Inflammatory macrophage treated with lipopolysaccharide for 1 hour (primary cell): ENCODE data around the gene PRKAB1.
A peak's percentile ranks its signal among the peaks of the same experiment; 100 is the strongest.
"Not testable (repeated sequence)": the region's sequence is repeated elsewhere in the genome, so short reads cannot be mapped to it uniquely, and the experiment has no call there.

ENCODE experiments used
- DNase-seq, 2 donors: peaks; one replicate each; pipeline ENCODE4 v3.0.0-alpha.2; 2020 to 2022

The PRKAB1 gene, protein sequence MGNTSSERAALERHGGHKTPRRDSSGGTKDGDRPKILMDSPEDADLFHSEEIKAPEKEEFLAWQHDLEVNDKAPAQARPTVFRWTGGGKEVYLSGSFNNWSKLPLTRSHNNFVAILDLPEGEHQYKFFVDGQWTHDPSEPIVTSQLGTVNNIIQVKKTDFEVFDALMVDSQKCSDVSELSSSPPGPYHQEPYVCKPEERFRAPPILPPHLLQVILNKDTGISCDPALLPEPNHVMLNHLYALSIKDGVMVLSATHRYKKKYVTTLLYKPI

DNA sequence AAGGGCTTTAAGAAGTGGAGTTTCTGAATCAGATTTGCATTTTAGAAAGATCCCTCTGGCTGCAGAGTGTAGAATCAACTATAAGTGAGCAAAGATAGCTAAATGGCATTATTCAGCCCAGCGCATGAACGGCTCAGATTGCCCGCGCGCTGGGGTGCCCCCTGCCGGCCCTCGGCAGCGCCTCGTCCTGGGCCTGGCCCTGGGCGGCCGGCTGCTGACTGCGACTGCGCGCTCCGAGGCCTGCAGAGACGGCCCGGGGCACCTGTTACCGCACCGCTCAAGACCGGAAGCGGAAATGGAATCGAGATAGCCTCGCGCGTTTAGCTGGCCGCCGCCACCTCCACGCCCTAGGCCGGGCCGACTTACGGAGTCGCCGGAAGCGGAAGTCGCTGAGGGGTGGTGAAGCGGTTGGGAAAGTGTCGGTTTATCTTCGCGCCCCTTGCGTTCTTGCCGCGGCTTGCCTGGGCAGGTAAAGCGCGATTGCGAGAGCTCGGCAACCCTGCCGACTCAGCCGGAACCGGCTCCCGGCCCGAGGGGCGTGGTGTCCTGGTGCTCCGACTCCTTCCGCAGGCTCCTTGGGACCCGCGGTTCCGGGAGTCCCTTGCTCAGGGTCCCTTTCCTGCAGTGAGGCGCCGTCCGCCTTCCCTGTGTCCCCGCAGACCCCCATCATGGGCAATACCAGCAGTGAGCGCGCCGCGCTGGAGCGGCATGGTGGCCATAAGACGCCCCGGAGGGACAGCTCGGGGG lies at the start of gene PRKAB1:
Gene PRKAB1, plus strand, starts transcription at position 557 of the 747 bp plus-strand sequence. Its CDS starts 112 bp downstream, at position 669.
- peak; percentile 94 to 96 for DNase-seq

DNA sequence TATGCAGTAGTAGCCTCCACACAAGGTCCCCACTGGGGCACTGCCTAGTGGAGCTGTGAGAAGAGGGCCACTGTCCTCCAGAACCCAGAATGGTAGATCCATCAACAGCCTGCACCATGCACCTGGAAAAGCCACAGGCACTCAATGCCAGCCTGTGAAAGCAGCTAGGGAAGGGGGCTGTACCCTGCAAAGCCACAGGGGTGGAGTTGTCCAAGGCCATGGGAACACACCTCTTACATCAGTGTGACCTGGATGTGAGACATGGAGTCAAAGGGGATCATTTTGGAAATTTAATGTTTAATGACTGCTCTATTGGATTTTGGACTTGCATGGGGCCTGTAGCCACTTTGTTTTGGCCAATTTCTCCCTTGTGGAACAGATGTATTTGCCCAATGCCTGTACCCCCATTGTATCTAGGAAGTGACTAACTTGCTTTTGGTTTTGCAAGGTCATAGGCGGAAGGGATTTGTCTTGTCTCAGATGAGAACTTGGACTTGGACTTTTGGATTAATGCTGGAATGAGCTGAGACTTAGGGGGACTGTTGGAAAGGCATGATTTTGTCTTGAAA lies 49.5 kb upstream of the PRKAB1 start:
- not testable (repeated sequence) for DNase-seq

DNA sequence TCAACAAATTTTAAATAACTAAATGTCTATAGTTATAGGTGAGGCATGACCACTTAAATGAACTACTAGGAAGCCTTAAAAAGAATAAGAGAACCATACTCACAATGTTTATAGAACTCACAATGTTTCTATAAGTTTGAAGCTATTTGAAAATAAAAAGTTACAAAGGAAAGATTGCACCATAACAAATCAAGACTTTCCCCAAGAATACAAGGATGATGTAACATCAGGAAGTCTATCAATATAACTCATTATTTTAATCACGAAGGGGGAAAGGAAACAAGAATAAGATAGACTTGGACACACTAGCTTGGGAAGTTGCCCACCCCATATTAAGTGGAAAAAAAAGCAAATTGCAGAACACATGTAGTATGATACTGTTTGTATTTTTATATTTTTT lies 47.4 kb upstream of the PRKAB1 start:
- DNase-seq = no peak

GRCh38 chr12:119621878-119622277 lies 46.1 kb upstream of the PRKAB1 start:
- DNase-seq = no peak

DNA sequence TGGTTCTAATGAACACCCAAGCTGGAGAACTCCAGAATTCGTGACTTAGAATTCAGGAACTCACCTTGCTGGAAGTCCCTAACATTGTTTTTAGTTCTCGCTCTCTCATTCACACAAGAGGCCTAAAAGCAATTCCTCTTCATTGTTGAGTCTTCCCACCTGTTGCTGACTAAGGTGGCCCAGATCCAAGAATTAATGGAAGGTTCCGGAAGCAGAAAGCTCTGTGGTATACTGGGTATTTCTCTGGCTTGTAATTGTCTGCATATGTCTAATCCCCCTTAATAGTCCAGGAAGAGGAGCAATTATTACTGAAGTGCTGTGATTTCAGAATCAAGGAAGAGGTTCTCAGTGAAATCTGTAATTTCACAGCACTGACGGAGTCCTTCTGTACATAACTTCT lies 43.0 kb upstream of the PRKAB1 start:
- no peak for DNase-seq

GRCh38 chr12:119627019-119627643 lies 40.8 kb upstream of the PRKAB1 start:
- no peak for DNase-seq

GRCh38 chr12:119627686-119628085 lies 40.2 kb upstream of the PRKAB1 start:
- no peak for DNase-seq

GRCh38 chr12:119630223-119630780 lies 37.6 kb upstream of the PRKAB1 start:
- no peak for DNase-seq

GRCh38 chr12:119630962-119631550 lies 36.9 kb upstream of the PRKAB1 start:
- no peak for DNase-seq

DNA sequence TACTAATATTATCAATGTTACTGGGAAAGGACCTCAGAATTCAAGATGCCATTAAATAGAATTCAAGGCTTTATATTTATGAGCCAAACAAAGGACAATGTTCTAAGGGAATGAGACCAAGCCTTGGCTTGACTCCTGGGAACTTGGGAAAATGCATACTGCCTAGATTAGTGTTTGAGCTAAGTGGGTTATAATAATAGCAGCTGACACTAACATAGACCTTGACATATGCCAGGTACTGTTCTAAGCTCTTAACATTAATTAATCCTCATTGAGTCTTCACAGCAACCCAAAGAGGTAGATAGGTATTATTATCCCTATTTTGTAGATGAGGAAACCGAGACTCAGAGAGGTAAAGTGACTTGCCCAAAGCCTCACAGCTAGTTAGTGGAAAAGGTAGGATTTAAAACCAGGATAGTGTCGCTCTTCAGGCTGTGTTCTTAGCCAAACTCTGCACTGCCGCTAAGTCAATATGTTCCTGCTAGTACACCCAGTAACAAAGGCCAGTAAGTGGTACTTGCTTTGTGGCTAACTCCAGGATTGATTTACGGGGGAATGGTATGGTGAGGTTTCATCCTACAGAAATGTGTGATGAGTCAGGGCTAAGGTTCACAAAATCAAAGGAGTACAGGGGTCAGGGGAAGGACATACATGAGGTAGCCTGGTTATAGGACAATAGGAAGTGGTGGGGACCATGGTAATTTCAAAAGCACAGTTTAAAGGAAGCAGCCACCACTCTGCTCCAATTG lies 35.8 kb upstream of the PRKAB1 start:
- no peak for DNase-seq

- no peak for DNase-seq
Measured at GRCh38 chr12:119634743-119635142, 33.2 kb upstream of the PRKAB1 start.

- peak in 1 of 2 donors; percentile 10 for DNase-seq
Measured at GRCh38 chr12:119642986-119643385, 24.9 kb upstream of the PRKAB1 start.

GRCh38 chr12:119644930-119645329 lies 23.0 kb upstream of the PRKAB1 start:
- no peak for DNase-seq

DNA sequence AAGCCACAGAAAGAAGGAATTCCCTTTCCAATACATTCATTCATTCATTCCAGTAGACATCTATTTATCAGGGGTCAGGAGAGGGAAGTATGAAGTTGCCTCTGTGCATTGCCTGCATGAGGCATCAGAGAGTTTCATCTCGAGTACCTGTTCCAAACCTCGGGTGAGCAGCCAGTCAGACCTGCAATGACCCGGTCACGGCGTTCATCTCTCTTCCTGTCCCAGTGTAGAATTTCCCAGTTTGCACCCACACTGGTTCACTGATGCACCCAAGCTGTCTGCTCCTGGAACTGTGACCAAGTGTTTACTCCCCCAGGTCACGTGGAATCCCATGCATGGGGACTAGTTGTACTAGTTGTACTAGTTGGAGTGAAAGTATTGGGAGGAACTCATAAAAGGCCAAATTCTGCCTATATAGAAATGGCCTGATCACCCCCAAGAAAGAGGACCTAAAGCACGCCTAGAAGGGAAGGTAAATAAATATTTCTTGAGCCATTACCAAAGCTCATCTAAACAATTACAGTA lies 22.3 kb upstream of the PRKAB1 start:
- no peak for DNase-seq

- peak in 1 of 2 donors; percentile 39 for DNase-seq
Measured at GRCh38 chr12:119649202-119649808, 18.6 kb upstream of the PRKAB1 start.

GRCh38 chr12:119652665-119653064 lies 15.3 kb upstream of the PRKAB1 start:
- DNase-seq = no peak

DNA sequence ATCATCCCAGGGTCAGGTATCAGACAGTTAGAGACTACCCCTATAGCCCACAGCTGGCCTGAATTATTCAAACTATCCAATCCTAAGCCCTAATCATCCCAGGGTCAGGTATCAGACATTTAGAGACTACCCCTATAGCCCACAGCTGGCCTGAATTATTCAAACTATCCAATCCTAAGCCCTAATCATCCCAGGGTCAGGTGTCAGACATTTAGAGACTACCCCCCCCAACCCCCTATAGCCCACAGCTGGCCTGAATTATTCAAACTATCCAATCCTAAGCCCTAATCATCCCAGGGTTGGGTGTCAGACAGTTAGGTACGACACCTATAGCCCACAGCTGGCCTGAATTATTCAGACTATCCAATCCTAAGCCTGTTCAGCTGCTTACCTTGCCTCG lies 10.9 kb upstream of the PRKAB1 start:
- DNase-seq = not testable (repeated sequence)

- not testable (repeated sequence) for DNase-seq
Measured at GRCh38 chr12:119658166-119658565, 9.8 kb upstream of the PRKAB1 start.

- DNase-seq = peak; percentile 33 to 76
Measured at GRCh38 chr12:119659289-119659897, 8.5 kb upstream of the PRKAB1 start.

DNA sequence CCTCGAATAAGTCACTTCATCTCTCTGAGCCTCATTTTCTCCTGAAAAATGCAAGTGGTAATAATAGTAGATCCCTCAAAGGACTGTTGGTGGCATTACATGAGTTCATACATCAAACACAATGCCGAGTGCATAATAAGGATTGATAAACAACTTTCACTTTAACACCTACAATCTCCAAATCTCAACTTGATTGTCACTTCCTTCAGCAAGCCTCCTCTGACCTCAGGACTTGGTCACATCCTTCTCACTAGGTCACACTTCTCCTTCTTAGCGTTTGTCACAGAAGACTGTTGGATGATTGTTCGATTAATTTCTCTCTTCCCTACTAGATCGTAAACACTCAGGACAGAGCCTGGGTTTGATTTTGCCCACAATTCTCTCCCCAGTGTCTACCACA lies 7.9 kb upstream of the PRKAB1 start:
- peak; percentile 27 to 34 for DNase-seq

DNA sequence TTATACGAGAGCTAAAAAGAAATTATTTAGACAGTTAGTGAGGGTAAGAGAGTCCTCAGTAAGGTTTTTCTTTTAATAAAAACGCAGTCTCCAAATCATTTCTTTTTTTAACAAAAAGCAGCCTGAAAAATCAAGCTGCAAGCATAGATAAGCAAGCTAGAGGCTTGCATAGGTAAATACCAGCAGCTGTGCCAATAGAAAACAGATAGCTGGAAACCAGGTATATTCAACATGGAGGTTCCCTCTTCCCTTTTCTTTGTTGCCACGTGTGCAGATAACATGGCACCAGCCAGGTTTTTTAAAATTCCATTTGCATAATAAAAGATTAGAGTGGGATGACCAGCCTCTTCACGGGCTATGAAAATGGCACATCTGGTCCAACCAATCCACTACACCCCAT lies 6.1 kb upstream of the PRKAB1 start:
- DNase-seq = no peak
